Dendritic cell treated with granulocyte-macrophage colony-stimulating factor and Interleukin-4, amounts not matched to agents 40 ng/mL and 50 ng/mL, for 4 days (primary cell): Measurements from ENCODE around the gene KCNJ13.

Experiments used
- H3K27ac Mint-ChIP-seq: one replicate; pipeline ENCODE4 v1.8.0; 2022; ENCODE audit warnings: mild to moderate bottlenecking, mixed read lengths
- H3K27me3 Mint-ChIP-seq: one replicate; pipeline ENCODE4 v1.8.0; 2022; ENCODE audit warnings: mild to moderate bottlenecking, mixed read lengths
- H3K36me3 Mint-ChIP-seq: one replicate; pipeline ENCODE4 v1.8.0; 2022; ENCODE audit warnings: low read depth, mixed read lengths
- H3K4me1 Mint-ChIP-seq: one replicate; pipeline ENCODE4 v1.8.0; 2022; ENCODE audit warnings: low read depth, mixed read lengths
- H3K4me3 Mint-ChIP-seq: one replicate; pipeline ENCODE4 v1.8.0; 2022; ENCODE audit warnings: mild to moderate bottlenecking, moderate library complexity, mixed read lengths
- H3K9me3 Mint-ChIP-seq: one replicate; pipeline ENCODE4 v1.8.0; 2022; ENCODE audit warnings: mixed read lengths
- intact Hi-C: fragments of 100-400 bp; cut with micrococcal nuclease; formaldehyde crosslinking; loops from one replicate; pipeline ENCODE4 v1.15.0; 2022

Gene KCNJ13

DNA sequence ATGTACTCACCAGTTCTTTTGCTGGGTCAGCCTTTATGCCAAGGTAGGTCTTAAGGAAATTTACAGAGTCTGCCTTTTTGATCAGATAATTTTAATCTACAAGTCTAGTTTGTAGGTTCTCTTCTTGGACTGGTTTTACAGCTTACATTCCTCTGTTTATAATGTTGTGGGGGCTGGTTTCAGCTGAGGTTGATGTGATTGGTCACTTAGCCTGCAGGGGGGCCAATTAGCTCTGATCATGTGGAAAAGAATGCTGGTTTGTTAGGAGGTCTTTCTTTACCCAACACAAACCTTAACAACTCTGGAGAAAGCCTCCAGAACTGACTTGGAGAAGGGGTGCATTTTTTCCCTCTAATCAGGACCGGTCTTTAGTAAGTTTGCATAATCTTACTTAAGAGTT, at the start of gene KCNJ13:
Gene KCNJ13, minus strand, starts transcription at position 131 of the 400 bp plus-strand sequence. CDS start 5,203 bp downstream, outside the sequence.
- H3K27me3 Mint-ChIP-seq: no peaks in the 10 kb centered on the region
- H3K27ac Mint-ChIP-seq: no peak within 1 kb of the TSS

GRCh38 chr2:232817756-232818155, 41.4 kb upstream of the KCNJ13 start:
- Mint-ChIP-seq H3K27ac (no peak overlapping the region), H3K27me3 (no peaks in the 10 kb centered on the region), H3K36me3 (peaks cover 96% of the 10 kb centered on the region), H3K4me3 (no peak overlapping the region), H3K4me1 (peaks cover 9% of the 10 kb centered on the region), H3K9me3 (no peaks in the 10 kb centered on the region)
- intact Hi-C loops: no loop called here

More for the DNA sequence above, at the start of gene KCNJ13:
- Mint-ChIP-seq H3K9me3 (no peaks in the 10 kb centered on the region), H3K4me3 (no peak within 1 kb of the TSS), H3K36me3 (peaks cover 59% of the 10 kb centered on the region), H3K4me1 (no peaks in the 10 kb centered on the region)
- intact Hi-C loops: no loop called here

GRCh38 chr2:232816657-232817056, 40.3 kb upstream of the KCNJ13 start:
- Mint-ChIP-seq H3K27ac (no peak overlapping the region), H3K27me3 (no peaks in the 10 kb centered on the region), H3K36me3 (peaks cover 98% of the 10 kb centered on the region), H3K4me3 (no peak overlapping the region), H3K4me1 (peaks cover 9% of the 10 kb centered on the region), H3K9me3 (no peaks in the 10 kb centered on the region)
- intact Hi-C loops: no loop called here

DNA sequence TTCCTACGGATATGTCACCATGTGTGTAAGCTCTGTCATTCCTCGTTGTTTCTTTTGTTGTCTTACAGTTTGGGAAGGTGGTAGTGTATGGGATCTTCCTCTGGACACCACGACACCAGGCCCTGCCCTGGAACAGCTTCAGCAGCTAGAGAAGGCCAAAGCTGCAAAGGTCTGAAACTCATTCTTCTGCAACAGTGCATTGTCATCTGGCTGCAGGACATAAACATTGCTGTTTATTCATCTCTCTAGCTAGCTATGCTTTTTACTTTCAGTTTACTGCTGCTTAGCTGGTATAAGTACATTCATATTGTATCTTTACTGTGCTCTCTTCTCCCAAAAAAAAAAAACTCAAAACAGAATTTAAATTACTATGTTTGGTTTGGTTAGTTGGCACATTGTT, 39.2 kb upstream of the KCNJ13 start:
- intact Hi-C loops: no loop called here
- H3K4me3 Mint-ChIP-seq: no peak overlapping the region
- peaks cover 99% of the 10 kb centered on the region for H3K36me3 Mint-ChIP-seq
- H3K27me3 Mint-ChIP-seq: no peaks in the 10 kb centered on the region
- no peak overlapping the region for H3K27ac Mint-ChIP-seq
- no peaks in the 10 kb centered on the region for H3K9me3 Mint-ChIP-seq
- H3K4me1 Mint-ChIP-seq: peaks cover 9% of the 10 kb centered on the region

DNA sequence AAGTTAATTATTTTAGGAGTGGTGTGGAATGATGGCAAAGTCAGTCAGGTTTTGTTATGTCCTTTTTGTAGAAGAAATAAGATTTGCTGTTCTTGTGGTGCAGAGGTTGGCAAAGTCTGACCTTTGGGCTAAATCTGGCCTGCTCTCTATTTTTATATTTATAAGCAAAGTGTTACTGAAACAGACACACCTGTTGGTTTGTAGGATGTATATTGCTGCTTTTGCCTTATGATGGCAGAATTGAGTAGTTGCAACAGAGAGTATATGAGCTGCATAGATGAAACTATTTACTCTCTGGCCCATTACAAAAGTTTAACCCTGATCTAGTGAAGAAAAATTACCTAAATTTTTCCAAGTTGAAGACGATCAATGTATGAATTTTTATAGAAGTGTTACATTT, 34.1 kb upstream of the KCNJ13 start:
- Mint-ChIP-seq H3K27me3 (no peaks in the 10 kb centered on the region), H3K4me3 (no peak overlapping the region), H3K4me1 (peaks cover 6% of the 10 kb centered on the region), H3K27ac (no peak overlapping the region), H3K9me3 (no peaks in the 10 kb centered on the region), H3K36me3 (peaks cover 93% of the 10 kb centered on the region)
- intact Hi-C loops: no loop called here

- Mint-ChIP-seq H3K27ac (no peak overlapping the region), H3K4me1 (no peaks in the 10 kb centered on the region), H3K27me3 (no peaks in the 10 kb centered on the region), H3K4me3 (no peak overlapping the region), H3K9me3 (no peaks in the 10 kb centered on the region), H3K36me3 (peaks cover 93% of the 10 kb centered on the region)
- intact Hi-C loops: no loop called here
Measured at GRCh38 chr2:232809349-232810124, 33.2 kb upstream of the KCNJ13 start.

DNA sequence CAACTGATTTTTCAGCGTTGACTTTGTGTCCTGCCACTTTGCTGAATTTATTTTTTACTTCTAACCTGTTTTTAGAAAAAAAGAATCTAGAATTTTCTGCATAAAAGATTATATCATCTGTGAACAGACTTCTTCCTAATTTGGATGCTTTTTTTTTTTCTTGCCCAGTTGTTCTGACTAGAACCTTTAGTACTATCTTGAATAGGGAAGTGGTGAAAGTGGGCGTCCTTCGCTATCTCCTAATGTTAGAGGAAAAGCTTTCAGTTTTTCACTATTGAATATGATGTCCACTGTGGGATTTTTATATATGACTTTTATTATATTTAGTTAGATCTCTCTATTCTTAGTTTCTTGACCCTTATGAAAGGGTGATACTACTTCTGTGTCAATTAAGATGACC, 25.7 kb upstream of the KCNJ13 start:
- intact Hi-C loops: no loop called here
- no peaks in the 10 kb centered on the region for H3K9me3 Mint-ChIP-seq

DNA sequence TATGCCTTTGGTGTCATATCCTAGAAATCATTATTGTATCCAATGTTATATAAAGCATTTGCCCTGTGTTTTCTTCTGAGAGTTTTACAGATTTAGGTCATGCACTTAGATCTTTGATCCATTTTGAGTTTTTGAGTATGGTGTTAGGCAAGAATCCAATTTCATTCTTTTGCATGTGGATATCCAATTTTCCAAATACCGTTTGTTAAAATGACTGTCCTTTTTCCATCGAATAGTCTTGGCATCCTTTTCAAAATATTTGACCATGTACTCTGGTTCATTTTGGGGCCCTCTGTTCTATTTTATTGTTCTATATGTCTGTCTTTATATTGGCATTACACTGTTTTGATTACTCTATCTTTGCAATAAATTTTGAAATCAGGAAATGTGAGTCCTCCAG, 23.8 kb upstream of the KCNJ13 start:
- peaks cover 6% of the 10 kb centered on the region for H3K4me1 Mint-ChIP-seq
- no peaks in the 10 kb centered on the region for H3K27me3 Mint-ChIP-seq
- intact Hi-C loops: no loop called here
- H3K9me3 Mint-ChIP-seq: no peaks in the 10 kb centered on the region
- H3K27ac Mint-ChIP-seq: no peak overlapping the region
- H3K4me3 Mint-ChIP-seq: no peak overlapping the region
- peaks cover 36% of the 10 kb centered on the region for H3K36me3 Mint-ChIP-seq

More for the DNA sequence above, 25.7 kb upstream of the KCNJ13 start:
- Mint-ChIP-seq H3K4me3 (no peak overlapping the region), H3K27me3 (no peaks in the 10 kb centered on the region), H3K4me1 (peaks cover 6% of the 10 kb centered on the region), H3K36me3 (peaks cover 50% of the 10 kb centered on the region), H3K27ac (no peak overlapping the region)

GRCh38 chr2:232798187-232798586, 21.8 kb upstream of the KCNJ13 start:
- H3K27me3 Mint-ChIP-seq: no peaks in the 10 kb centered on the region
- peaks cover 18% of the 10 kb centered on the region for H3K36me3 Mint-ChIP-seq

GRCh38 chr2:232795920-232796319, 19.6 kb upstream of the KCNJ13 start:
- Mint-ChIP-seq H3K9me3 (no peaks in the 10 kb centered on the region), H3K36me3 (peaks cover 15% of the 10 kb centered on the region), H3K4me3 (no peak overlapping the region), H3K4me1 (no peaks in the 10 kb centered on the region), H3K27ac (no peak overlapping the region), H3K27me3 (no peaks in the 10 kb centered on the region)
- intact Hi-C loops: no loop called here

More at GRCh38 chr2:232798187-232798586, 21.8 kb upstream of the KCNJ13 start:
- H3K4me3 Mint-ChIP-seq: no peak overlapping the region
- H3K27ac Mint-ChIP-seq: no peak overlapping the region
- peaks cover 6% of the 10 kb centered on the region for H3K4me1 Mint-ChIP-seq
- no peaks in the 10 kb centered on the region for H3K9me3 Mint-ChIP-seq
- intact Hi-C loops: no loop called here

DNA sequence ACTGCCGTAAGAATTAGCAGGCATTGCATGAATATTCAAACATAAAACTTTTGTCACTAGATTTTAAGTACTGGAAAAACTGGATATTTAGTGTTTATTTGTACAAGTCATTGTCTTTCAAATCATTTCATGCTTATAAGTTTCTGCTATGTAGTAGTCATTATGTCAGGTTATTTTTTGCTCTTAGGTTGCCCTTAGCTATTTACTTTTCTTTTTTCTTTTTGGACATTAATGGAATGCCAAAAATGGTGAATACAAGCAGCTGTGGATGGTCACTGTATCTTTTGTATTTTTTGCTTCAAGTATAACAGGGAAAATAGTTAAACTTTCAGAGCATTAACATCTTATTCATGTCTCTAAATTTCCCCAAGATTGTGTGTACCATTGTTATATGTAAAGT, 18.6 kb upstream of the KCNJ13 start:
- no peak overlapping the region for H3K4me3 Mint-ChIP-seq
- peaks cover 6% of the 10 kb centered on the region for H3K36me3 Mint-ChIP-seq
- no peak overlapping the region for H3K27ac Mint-ChIP-seq
- H3K27me3 Mint-ChIP-seq: no peaks in the 10 kb centered on the region
- H3K9me3 Mint-ChIP-seq: no peaks in the 10 kb centered on the region
- no peaks in the 10 kb centered on the region for H3K4me1 Mint-ChIP-seq
- intact Hi-C loops: no loop called here

GRCh38 chr2:232793271-232793670, 16.9 kb upstream of the KCNJ13 start:
- no peak overlapping the region for H3K4me3 Mint-ChIP-seq
- no peaks in the 10 kb centered on the region for H3K4me1 Mint-ChIP-seq
- H3K27ac Mint-ChIP-seq: no peak overlapping the region
- no peaks in the 10 kb centered on the region for H3K9me3 Mint-ChIP-seq
- H3K36me3 Mint-ChIP-seq: no peaks in the 10 kb centered on the region
- H3K27me3 Mint-ChIP-seq: no peaks in the 10 kb centered on the region
- intact Hi-C loops: no loop called here

- H3K4me1 Mint-ChIP-seq: no peaks in the 10 kb centered on the region
- intact Hi-C loops: no loop called here
- no peak overlapping the region for H3K27ac Mint-ChIP-seq
- no peaks in the 10 kb centered on the region for H3K36me3 Mint-ChIP-seq
- no peaks in the 10 kb centered on the region for H3K27me3 Mint-ChIP-seq
- no peak overlapping the region for H3K4me3 Mint-ChIP-seq
- no peaks in the 10 kb centered on the region for H3K9me3 Mint-ChIP-seq
Measured at GRCh38 chr2:232791518-232791917, 15.2 kb upstream of the KCNJ13 start.

- Mint-ChIP-seq H3K4me1 (no peaks in the 10 kb centered on the region), H3K9me3 (no peaks in the 10 kb centered on the region), H3K27ac (no peak overlapping the region), H3K4me3 (no peak overlapping the region), H3K36me3 (peaks cover 10% of the 10 kb centered on the region), H3K27me3 (no peaks in the 10 kb centered on the region)
- intact Hi-C loops: no loop called here
Measured at GRCh38 chr2:232789082-232789481, 12.7 kb upstream of the KCNJ13 start.

DNA sequence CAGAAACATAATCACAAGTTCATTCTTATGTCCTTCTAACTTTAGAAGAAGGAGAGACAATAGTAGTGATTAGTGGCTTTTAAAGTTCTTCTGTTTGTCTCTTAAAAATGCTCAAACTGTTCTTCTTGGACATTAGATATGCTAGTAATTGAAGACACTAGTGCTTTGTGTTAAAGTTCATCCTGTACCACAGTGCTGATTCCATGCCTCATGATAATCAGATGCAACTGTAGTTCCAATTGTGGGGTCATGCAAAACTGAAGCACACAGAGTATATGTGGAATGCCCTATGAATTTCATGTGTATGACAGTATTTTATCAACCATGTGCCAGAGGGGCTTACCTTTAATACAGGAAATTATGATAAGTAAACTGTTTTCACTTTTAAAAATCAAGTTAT, 11.4 kb upstream of the KCNJ13 start:
- Mint-ChIP-seq H3K9me3 (no peaks in the 10 kb centered on the region), H3K4me1 (no peaks in the 10 kb centered on the region), H3K27ac (no peak overlapping the region), H3K27me3 (no peaks in the 10 kb centered on the region), H3K36me3 (peaks cover 23% of the 10 kb centered on the region), H3K4me3 (no peak overlapping the region)
- intact Hi-C loops: no loop called here
